GM20431 (cell line): ENCODE measurements around the gene NCOA1.
"Not testable (repeated sequence)": the region's sequence is repeated elsewhere in the genome, so short reads cannot be mapped to it uniquely, and the experiment has no call there.

Experiments used
- in situ Hi-C: fragments of 300-500 bp; cut with MseI, MboI; formaldehyde crosslinking; loops from one replicate; pipeline ENCODE4 v1.15.0; 2020; ENCODE audit warnings: low sequenced_read_pairs; ENCODE audit not compliant: unreplicated experiment

NCOA1 gene

GRCh38 chr2:24473626-24474025 is 17.4 kb upstream of the NCOA1 start:
- in situ Hi-C loops: no loop called here

DNA sequence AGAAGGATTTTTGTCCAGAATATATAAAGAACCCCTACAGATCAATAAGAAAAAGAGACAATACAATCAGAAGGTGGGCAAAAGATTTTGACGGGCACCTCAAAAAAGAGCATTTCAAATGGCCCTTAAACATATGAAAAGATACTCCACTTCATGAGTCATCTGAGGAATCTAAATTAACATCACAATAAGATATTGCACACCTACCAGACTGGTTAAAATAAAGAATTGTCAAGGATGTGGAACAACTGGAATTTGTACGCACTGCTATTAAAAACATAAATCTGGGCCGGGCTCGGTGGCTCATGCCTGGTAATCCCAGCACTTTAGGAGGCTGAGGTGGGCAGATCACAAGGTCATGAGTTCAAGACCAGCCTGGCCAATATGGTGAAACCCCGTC is 17.0 kb upstream of the NCOA1 start:
- in situ Hi-C loops: no loop called here

- in situ Hi-C loops: no loop called here
Observed at GRCh38 chr2:24477229-24477628, 13.8 kb upstream of the NCOA1 start.

- in situ Hi-C loops: no loop called here
Observed at GRCh38 chr2:24478243-24478642, 12.8 kb upstream of the NCOA1 start.

DNA sequence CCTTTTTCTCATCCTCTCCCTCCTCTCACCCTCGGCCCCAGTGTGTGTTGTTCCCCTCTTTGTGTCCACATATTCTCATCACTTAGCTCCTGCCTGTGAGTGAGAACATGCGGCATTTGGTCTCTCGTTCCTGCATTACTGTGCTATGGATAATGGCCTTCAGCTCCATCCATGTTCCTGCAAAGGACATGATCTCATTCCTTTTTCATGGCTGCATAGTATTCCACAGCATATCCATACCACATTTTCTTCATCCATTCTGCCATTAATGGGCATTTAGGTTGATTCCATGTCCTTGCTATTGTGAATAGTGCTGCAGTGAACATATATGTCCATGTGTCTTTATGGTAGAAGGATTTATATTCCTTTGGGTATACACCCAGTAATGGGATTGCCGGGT is 10.8 kb upstream of the NCOA1 start:
- in situ Hi-C loops: no loop called here

DNA sequence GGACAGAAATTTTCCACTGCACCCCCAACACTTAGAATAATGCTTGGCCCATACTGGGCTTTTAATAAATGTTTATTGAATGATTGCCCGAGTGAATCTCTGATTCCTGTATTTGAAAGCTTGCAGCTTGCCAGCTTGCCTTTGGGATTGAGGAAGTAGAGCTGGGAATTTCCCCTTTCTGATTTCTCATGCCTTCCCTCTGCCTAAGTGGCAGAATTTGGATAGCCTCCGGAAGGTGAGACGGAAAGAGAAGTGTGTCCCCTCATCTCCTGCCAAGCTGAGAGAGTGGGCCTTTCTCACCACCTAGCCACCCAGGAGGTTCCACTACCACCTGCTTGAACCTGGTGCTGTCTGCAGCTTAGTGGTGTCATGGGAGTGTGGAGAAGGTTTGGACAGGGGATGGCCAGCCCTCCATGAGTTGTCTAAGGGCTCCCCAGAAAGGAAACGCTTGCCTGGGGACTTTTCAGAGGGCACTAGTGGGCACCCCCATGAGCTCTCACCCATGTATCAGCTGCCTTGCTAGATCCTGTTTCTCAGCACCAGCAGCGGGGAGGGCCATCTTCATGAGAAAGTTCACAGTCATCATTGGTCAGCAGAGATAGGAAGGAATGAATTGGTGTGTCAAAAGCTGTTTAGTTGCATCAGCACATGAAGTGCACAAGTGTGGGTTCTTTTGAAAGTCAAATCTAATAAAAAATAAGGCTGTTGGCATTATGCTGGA is 8.6 kb upstream of the NCOA1 start:
- in situ Hi-C loops: no loop called here

- in situ Hi-C loops: no loop called here
Observed at GRCh38 chr2:24482972-24483300, 8.1 kb upstream of the NCOA1 start.

- in situ Hi-C loops: not testable (repeated sequence)
Observed at GRCh38 chr2:24484677-24485076, 6.4 kb upstream of the NCOA1 start.

- in situ Hi-C loops: no loop called here
Observed at GRCh38 chr2:24485197-24485596, 5.9 kb upstream of the NCOA1 start.

- in situ Hi-C loops: no loop called here
Observed at GRCh38 chr2:24486636-24487205, 4.3 kb upstream of the NCOA1 start.

DNA sequence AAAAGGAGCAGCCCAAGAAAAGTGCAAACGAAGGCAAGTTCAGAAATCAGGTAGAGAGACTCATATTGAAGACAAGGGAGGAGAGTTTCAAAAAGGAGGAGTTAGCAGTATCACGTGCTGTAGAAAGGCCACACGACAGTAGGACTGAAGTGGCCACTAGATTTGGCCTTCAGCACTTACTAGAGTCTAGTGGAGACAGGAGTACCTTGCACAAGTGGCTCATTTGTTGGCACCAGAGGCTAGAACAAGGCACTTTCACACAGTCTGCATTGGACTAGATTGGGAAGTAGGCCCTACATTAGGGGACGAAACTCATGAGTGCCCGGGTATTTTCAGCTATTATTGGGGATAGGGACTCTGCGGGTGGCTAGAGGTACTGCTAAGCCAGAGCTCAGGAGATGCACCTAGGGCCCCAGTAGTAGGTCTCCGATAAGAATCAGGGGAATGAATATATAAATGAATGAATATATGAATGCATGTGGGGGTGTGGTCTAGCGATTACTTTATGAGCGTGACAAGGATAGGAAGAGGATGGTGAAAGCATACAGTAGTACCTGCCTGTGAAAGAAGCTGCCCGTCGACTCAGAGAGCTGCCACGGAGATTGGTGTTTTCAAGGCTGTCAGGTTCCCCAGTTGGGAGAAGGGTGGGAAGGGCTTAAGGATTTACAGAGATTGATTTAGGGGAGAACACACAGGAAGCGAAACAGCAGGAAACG is 1.4 kb upstream of the NCOA1 start:
- in situ Hi-C loops: no loop called here

GRCh38 chr2:24490181-24490689 is 819 bp upstream of the NCOA1 start:
- in situ Hi-C loops: no loop called here

- in situ Hi-C loops: no loop called here
Observed at GRCh38 chr2:24491542-24492420, 727 bp downstream of the NCOA1 start.

GRCh38 chr2:24492421-24493279 is 1.6 kb downstream of the NCOA1 start:
- in situ Hi-C loops: no loop called here

DNA sequence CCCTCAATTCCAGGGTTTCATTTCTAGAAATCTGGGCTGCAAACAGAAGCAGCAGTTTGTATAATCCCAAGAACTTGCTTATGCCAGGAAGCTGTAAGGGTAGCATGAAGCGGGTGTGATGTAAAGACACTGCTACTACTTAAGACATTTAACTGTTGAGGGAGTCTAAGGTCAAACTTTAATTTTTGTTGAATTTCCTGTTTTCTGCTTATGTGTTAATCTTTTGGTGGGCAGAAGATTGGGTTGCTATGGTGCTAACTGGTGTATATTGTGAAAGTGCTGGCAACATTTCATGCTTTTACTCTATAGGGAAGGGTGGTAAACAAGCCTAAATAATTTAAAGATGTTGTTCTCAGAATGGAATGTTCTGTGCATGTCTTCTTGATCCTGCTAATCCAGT is 2.7 kb downstream of the NCOA1 start:
- in situ Hi-C loops: no loop called here

DNA sequence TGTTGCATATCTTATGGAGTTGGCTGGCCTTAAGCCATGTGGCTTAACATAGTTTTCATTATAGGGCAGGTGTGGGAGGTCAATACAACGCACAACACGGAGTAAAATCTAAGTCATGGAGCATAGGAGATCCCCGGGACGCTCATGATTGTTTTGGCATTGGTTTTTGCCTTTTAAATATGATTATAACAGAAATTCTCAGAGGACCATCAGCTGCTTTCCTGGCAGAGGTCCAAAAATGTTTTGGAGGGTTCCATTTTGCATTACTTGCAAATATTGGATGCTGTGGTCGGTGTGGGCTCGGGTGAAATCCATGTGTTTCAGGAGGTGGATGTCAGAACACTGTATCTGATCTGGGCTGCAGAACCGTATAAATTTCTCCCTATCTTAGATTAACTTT is 3.4 kb downstream of the NCOA1 start:
- in situ Hi-C loops: no loop called here

DNA sequence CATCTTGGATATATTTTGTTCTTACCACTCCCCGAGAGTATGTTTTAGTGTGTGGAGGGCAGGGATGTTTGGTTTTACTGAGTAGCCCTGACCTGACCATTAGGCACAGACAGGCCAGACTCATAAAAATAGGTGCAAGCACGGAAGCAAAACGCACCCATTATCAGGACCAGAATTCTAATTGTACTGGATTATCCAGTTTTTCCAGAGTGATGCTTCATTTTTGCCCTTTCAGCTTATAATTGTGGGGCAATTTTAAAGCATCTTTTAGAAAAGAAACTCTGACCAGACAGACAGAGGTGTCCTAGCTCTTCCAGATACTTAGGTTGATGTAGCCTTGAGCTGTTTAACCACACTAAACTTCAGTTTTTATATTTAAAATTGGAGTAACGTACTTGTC is 4.4 kb downstream of the NCOA1 start:
- in situ Hi-C loops: no loop called here

DNA sequence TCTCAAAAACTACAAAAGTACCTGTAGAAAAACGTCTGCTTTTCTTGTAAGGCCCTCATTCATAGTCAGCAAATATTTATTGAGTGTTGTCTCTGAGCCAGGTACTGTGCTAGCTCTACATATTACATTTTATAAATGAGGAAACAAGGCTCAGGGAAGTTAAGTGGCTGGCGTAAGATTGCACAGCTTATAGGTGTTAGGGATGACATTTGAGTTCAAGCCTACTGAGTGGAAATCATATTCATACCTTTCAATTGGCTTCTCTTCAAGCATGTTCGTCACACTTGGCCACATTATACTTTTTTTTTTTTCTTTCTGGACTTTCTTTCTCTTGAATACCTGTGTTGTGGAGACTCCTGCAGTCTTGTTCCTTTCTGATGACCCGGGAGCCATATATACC is 5.9 kb downstream of the NCOA1 start:
- in situ Hi-C loops: no loop called here

GRCh38 chr2:24497685-24498084 is 6.6 kb downstream of the NCOA1 start:
- in situ Hi-C loops: no loop called here

- in situ Hi-C loops: no loop called here
Observed at GRCh38 chr2:24498121-24498520, 7.1 kb downstream of the NCOA1 start.
